OCI-LY3 (cell line): ENCODE results near the gene ALG1L2.
"Not testable (repeated sequence)": the region's sequence is repeated elsewhere in the genome, so short reads cannot be mapped to it uniquely, and the experiment has no call there.

ENCODE experiments used
- CTCF ChIP-seq: fragments of 200-600, 300-600 bp; sonication (generic); IDR thresholded peaks from 2 replicates; pipeline ENCODE4 v1.5.1; 2014; ENCODE audit warnings: antibody characterized with exemption, low read length, low read depth
- EZH2phosphoT487 ChIP-seq: fragments of 200-600 bp; shearing (Covaris generic); IDR thresholded peaks from 2 replicates; pipeline ENCODE4 v1.6.1; 2018; ENCODE audit warnings: antibody characterized with exemption, mixed run types, low read depth

GRCh38 chr3:130110386-130111169, 28.9 kb downstream of the ALG1L2 start:
- TF ChIP-seq CTCF, EZH2phosphoT487: not testable (repeated sequence)
